Measurements from ENCODE around the gene CDC42. TPM values are rescaled to one million over a fixed set of nuclear protein-coding genes. Genes with fewer than 3 reads are reported as not detected.

CDC42 gene
- total RNA-seq, 1 experiment from 2014 or later: 171 TPM

DNA sequence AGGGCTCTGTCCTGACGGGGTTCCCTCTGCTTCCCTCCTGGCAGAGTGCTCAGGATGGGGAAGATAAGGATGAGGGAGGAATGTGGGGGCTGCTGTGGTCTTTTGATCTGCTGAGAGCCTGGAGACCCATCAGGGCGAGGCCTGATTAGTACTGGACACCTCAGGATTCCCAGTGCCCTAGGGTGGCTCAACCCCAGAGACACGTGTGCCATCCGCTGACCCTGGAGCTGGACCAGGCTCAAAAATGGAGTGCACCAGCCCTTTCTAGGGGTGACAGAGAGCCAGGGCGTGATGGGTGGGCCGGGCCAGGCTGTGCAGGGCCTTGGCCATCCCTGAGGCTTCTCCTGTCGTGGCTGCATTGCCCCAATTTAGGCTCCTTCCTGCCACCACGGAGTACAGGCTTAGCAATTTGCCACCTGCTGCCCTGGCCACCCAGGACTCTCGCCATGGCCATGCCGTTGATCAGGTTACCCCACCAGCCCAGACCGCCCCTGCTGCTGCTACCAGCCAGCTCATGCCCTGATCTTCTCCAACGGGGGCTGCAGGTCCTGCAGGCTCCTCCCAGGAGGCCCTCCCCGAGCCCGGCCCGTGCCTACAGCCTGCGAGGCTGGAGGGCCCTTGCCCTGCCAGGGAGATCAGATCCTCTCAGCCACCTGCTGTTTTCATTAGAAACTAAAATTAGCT lies 80.9 kb downstream of the CDC42 start:
- no peaks in the 10 kb centered on the region for H3K36me3 Mint-ChIP-seq
- no peak overlapping the region; the same call in 1 of the 2 replicates for H3K4me3 Mint-ChIP-seq
- H3K27ac Mint-ChIP-seq: no peak overlapping the region
- ATAC-seq: peak; percentile 22; the same call in 1 of the 2 replicates
- H3K27me3 Mint-ChIP-seq (ENCODE audit: low read depth): 0 out of 2 replicates have a peak, but pooled peaks cover under 1% of the 10 kb centered on the region
- H3K9me3 Mint-ChIP-seq: no peaks in the 10 kb centered on the region
- ChIA-PET CTCF (interaction anchor here (0.7 to 4.2 kb wide), 7 partner anchors 10 to 283 kb away, joined by 3 to 36 read pairs (median 7); partner anchors contain the start of gene WNT4), POLR2A (no interaction called here)
- DNase-seq (ENCODE audit: low spot score): no peak
- H3K4me1 Mint-ChIP-seq: peaks cover 27% of the 10 kb centered on the region
- TF ChIP-seq, protein P1, sequence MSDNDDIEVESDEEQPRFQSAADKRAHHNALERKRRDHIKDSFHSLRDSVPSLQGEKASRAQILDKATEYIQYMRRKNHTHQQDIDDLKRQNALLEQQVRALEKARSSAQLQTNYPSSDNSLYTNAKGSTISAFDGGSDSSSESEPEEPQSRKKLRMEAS (CRISPR knock-in tag; IDR thresholded peaks at IDR 0.05): no peak
- TF ChIP-seq ZNF671 (CRISPR knock-in tag; IDR thresholded peaks at IDR 0.05): no peak
- TF ChIP-seq ZNF263 (CRISPR knock-in tag; IDR thresholded peaks at IDR 0.05; ENCODE audit: low read depth): peak; percentile 47; the same call in 1 of the 2 replicates

DNA sequence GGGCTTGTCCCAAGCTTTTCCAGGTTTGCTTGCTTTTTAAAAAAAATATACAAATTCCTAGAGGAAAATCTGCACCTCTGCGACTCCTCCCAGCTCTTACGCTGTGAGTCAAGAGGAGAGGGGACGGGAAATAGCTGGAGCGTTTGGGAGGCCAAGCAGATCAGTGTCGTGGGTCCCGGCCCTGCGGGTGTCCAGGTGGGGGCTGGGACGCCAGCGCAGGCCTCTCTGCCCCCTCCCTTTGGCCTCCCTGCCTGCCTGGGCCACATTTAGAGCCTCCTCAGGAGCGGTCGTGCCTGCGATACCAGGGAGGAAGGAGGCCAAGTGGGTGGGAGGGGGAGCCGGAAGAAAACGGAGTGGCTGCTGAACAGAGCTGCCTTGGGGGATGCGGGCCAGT lies 81.4 kb downstream of the CDC42 start:
- DNase-seq (ENCODE audit: low spot score): no peak
- H3K4me1 Mint-ChIP-seq: peaks cover 30% of the 10 kb centered on the region
- POLR2A ChIA-PET: no interaction called here
- no peak overlapping the region for H3K4me3 Mint-ChIP-seq
- CTCF ChIA-PET: interaction anchor here (0.7 to 4.2 kb wide), 8 partner anchors 9 to 283 kb away, joined by 3 to 36 read pairs (median 6); partner anchors contain the start of gene WNT4
- no peaks in the 10 kb centered on the region for H3K9me3 Mint-ChIP-seq
- TF ChIP-seq, protein P2, sequence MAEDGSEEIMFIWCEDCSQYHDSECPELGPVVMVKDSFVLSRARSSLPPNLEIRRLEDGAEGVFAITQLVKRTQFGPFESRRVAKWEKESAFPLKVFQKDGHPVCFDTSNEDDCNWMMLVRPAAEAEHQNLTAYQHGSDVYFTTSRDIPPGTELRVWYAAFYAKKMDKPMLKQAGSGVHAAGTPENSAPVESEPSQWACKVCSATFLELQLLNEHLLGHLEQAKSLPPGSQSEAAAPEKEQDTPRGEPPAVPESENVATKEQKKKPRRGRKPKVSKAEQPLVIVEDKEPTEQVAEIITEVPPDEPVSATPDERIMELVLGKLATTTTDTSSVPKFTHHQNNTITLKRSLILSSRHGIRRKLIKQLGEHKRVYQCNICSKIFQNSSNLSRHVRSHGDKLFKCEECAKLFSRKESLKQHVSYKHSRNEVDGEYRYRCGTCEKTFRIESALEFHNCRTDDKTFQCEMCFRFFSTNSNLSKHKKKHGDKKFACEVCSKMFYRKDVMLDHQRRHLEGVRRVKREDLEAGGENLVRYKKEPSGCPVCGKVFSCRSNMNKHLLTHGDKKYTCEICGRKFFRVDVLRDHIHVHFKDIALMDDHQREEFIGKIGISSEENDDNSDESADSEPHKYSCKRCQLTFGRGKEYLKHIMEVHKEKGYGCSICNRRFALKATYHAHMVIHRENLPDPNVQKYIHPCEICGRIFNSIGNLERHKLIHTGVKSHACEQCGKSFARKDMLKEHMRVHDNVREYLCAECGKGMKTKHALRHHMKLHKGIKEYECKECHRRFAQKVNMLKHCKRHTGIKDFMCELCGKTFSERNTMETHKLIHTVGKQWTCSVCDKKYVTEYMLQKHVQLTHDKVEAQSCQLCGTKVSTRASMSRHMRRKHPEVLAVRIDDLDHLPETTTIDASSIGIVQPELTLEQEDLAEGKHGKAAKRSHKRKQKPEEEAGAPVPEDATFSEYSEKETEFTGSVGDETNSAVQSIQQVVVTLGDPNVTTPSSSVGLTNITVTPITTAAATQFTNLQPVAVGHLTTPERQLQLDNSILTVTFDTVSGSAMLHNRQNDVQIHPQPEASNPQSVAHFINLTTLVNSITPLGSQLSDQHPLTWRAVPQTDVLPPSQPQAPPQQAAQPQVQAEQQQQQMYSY (CRISPR knock-in tag; IDR thresholded peaks at IDR 0.05): no peak
- TF ChIP-seq, protein P1 (CRISPR knock-in tag; IDR thresholded peaks at IDR 0.05): no peak
- TF ChIP-seq, protein P3, sequence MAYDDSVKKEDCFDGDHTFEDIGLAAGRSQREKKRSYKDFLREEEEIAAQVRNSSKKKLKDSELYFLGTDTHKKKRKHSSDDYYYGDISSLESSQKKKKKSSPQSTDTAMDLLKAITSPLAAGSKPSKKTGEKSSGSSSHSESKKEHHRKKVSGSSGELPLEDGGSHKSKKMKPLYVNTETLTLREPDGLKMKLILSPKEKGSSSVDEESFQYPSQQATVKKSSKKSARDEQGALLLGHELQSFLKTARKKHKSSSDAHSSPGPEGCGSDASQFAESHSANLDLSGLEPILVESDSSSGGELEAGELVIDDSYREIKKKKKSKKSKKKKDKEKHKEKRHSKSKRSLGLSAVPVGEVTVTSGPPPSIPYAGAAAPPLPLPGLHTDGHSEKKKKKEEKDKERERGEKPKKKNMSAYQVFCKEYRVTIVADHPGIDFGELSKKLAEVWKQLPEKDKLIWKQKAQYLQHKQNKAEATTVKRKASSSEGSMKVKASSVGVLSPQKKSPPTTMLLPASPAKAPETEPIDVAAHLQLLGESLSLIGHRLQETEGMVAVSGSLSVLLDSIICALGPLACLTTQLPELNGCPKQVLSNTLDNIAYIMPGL (CRISPR knock-in tag; IDR thresholded peaks at IDR 0.05): no peak
- TF ChIP-seq TP53 (CRISPR knock-in tag; IDR thresholded peaks at IDR 0.05) (no peak), RORB (CRISPR knock-in tag; IDR thresholded peaks at IDR 0.05) (no peak), FOXP1 (CRISPR knock-in tag; IDR thresholded peaks at IDR 0.05; ENCODE audit: borderline replicate concordance) (no peak), FOXJ3 (CRISPR knock-in tag; IDR thresholded peaks at IDR 0.05; ENCODE audit: borderline replicate concordance) (no peak), ZNF317 (CRISPR knock-in tag; IDR thresholded peaks at IDR 0.05; ENCODE audit: borderline replicate concordance, low read depth) (no peak), SP1 (CRISPR knock-in tag; conservative IDR thresholded peaks at IDR 0.05) (no peak), SMAD4 (CRISPR knock-in tag; IDR thresholded peaks at IDR 0.05) (no peak), TCF7 (CRISPR knock-in tag; IDR thresholded peaks at IDR 0.05; ENCODE audit: low read depth) (no peak)
- TF ChIP-seq, protein P4, sequence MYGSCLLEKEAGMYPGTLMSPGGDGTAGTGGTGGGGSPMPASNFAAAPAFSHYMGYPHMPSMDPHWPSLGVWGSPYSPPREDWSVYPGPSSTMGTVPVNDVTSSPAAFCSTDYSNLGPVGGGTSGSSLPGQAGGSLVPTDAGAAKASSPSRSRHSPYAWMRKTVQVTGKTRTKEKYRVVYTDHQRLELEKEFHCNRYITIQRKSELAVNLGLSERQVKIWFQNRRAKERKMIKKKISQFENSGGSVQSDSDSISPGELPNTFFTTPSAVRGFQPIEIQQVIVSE (CRISPR knock-in tag; IDR thresholded peaks at IDR 0.05; ENCODE audit: borderline replicate concordance): no peak
- TF ChIP-seq, protein P5, sequence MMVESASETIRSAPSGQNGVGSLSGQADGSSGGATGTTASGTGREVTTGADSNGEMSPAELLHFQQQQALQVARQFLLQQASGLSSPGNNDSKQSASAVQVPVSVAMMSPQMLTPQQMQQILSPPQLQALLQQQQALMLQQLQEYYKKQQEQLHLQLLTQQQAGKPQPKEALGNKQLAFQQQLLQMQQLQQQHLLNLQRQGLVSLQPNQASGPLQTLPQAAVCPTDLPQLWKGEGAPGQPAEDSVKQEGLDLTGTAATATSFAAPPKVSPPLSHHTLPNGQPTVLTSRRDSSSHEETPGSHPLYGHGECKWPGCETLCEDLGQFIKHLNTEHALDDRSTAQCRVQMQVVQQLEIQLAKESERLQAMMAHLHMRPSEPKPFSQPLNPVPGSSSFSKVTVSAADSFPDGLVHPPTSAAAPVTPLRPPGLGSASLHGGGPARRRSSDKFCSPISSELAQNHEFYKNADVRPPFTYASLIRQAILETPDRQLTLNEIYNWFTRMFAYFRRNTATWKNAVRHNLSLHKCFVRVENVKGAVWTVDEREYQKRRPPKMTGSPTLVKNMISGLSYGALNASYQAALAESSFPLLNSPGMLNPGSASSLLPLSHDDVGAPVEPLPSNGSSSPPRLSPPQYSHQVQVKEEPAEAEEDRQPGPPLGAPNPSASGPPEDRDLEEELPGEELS (CRISPR knock-in tag; IDR thresholded peaks at IDR 0.05): no peak
- TF ChIP-seq, protein P6, sequence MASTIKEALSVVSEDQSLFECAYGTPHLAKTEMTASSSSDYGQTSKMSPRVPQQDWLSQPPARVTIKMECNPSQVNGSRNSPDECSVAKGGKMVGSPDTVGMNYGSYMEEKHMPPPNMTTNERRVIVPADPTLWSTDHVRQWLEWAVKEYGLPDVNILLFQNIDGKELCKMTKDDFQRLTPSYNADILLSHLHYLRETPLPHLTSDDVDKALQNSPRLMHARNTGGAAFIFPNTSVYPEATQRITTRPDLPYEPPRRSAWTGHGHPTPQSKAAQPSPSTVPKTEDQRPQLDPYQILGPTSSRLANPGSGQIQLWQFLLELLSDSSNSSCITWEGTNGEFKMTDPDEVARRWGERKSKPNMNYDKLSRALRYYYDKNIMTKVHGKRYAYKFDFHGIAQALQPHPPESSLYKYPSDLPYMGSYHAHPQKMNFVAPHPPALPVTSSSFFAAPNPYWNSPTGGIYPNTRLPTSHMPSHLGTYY (CRISPR knock-in tag; IDR thresholded peaks at IDR 0.05): no peak
- TF ChIP-seq, protein P7, sequence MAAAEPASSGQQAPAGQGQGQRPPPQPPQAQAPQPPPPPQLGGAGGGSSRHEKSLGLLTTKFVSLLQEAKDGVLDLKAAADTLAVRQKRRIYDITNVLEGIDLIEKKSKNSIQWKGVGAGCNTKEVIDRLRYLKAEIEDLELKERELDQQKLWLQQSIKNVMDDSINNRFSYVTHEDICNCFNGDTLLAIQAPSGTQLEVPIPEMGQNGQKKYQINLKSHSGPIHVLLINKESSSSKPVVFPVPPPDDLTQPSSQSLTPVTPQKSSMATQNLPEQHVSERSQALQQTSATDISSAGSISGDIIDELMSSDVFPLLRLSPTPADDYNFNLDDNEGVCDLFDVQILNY (CRISPR knock-in tag; IDR thresholded peaks at IDR 0.05): no peak
- ATAC-seq: peak; percentile 3; the same call in 1 of the 2 replicates
- H3K27me3 Mint-ChIP-seq (ENCODE audit: low read depth): 0 out of 2 replicates have a peak, but pooled peaks cover 4% of the 10 kb centered on the region
- no peaks in the 10 kb centered on the region for H3K36me3 Mint-ChIP-seq
- H3K27ac Mint-ChIP-seq: no peak overlapping the region
